GM10266 (cell line): ENCODE measurements around the gene TTBK1.

Experiments used
- DNase-seq: peaks from one replicate; pipeline ENCODE4 v3.0.0; 2012; ENCODE audit errors: extremely low spot score
- TF ChIP-seq, protein P1 (sequence below): IDR thresholded peaks from 2 replicates; pipeline ENCODE4 v1.5.1; 2012; ENCODE audit warnings: mild to moderate bottlenecking, low read depth; ENCODE audit not compliant: control insufficient read depth, insufficient read depth; ENCODE audit errors: missing control alignments

The TTBK1 gene

DNA sequence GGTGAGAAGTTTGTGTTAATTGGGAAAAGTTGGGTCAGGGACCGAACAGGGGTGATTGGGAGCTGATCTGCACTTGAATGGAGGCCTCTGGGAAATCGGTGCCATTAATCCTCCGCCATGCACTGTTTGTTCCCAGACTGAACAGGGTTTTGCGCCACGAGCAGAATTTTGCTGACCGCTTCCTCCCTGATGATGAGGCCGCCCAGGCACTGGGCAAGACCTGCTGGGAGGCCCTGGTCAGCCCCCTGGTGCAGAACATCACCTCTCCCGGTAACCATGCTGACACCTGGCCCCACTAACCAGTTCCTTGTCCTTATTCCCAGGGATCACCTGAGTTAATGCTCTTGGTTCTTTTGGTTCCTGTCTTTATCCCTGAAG lies 39.6 kb upstream of the TTBK1 start:
- TF ChIP-seq, protein P1, sequence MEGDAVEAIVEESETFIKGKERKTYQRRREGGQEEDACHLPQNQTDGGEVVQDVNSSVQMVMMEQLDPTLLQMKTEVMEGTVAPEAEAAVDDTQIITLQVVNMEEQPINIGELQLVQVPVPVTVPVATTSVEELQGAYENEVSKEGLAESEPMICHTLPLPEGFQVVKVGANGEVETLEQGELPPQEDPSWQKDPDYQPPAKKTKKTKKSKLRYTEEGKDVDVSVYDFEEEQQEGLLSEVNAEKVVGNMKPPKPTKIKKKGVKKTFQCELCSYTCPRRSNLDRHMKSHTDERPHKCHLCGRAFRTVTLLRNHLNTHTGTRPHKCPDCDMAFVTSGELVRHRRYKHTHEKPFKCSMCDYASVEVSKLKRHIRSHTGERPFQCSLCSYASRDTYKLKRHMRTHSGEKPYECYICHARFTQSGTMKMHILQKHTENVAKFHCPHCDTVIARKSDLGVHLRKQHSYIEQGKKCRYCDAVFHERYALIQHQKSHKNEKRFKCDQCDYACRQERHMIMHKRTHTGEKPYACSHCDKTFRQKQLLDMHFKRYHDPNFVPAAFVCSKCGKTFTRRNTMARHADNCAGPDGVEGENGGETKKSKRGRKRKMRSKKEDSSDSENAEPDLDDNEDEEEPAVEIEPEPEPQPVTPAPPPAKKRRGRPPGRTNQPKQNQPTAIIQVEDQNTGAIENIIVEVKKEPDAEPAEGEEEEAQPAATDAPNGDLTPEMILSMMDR = no peak
- DNase-seq = no peak

DNA sequence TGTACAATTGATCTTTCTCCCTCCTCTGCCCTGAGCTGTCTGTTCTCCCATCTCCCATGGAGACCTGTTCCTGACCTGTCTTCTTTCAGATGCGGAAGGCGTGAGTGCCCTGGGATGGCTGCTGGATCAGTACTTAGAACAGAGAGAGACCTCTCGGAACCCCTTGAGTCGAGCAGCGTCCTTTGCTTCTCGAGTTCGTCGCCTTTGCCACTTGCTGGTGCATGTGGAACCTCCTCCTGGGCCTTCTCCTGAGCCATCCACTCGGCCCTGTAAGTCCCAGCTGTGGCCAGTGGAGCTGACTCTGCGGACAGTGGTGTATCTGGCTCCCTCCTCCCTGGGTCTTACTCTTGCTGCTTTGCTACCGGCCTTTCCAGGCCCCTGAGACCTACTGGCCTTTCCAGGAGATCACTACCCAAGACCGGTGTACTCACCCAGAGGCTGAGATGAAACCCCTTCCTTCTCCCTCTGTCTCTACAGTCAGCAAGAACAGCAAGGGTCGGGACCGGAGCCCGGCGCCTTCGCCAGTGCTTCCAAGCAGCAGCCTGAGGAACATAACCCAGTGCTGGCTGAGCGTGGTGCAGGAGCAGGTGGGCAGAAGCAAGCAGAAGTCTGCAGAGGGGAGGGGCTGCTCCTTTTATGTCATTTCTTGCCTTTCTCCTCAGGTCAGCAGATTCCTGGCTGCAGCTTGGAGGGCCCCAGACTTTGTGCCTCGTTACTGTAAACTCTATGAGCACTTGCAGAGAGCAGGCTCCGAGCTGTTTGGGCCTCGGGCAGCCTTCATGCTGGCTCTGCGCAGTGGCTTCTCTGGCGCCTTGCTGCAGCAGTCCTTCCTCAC lies 38.8 kb upstream of the TTBK1 start:
- DNase-seq = no peak
- TF ChIP-seq, protein P1 = no peak

GRCh38 chr6:43205849-43206248 lies 37.4 kb upstream of the TTBK1 start:
- TF ChIP-seq, protein P1 = no peak
- DNase-seq = no peak

DNA sequence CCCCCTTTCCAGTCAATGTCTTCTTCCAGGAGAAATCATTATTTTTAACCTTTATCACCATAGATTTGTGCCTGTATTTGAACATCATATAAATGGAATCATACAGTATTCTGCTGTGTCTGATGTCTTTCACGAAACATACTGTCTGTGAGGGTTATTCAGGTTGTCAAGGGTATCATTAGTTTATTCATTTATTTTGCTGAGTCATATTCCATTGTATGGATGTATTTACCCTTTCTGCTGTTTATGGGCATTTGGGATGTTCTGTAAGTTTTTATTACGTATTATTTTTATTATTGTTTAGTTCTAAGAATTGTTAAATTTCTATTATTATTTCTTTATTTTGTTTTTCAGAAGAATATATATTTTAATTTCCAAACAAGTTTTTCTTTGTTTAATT lies 36.0 kb upstream of the TTBK1 start:
- no peak for DNase-seq

GRCh38 chr6:43211955-43212354 lies 31.3 kb upstream of the TTBK1 start:
- TF ChIP-seq, protein P1 = no peak
- DNase-seq = no peak

More for the DNA sequence above, 36.0 kb upstream of the TTBK1 start:
- TF ChIP-seq, protein P1 = no peak

DNA sequence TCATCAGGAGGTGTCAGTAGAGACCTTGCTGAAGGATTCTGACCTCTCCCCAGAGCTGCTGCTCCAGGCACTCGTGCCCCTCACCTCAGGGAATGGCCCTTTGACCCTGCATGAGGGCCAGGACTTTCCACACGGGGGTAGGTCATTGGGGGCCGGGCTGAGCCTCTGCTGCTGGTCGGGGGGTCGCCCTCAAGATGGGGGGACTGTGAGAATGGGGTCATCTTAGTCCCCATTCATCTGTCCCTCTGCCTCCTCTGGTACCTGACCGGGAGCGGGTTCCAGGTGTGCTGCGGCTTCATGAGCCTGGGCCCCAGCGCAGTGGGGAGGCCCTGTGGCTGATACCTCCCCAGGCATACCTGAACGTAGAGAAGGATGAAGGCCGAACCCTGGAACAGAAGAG lies 29.9 kb upstream of the TTBK1 start:
- TF ChIP-seq, protein P1 = no peak
- no peak for DNase-seq

- TF ChIP-seq, protein P1 = no peak
- no peak for DNase-seq
These were observed 28.2 kb upstream of the TTBK1 start for GRCh38 chr6:43215066-43215465.
